BJ (cell line): Measurements from ENCODE around the gene GADD45G. TPM values are rescaled to one million over a fixed set of nuclear protein-coding genes. Genes with fewer than 3 reads are reported as not detected.

ENCODE experiments used
- CTCF ChIA-PET: fragments of 350-600 bp; formaldehyde crosslinking; extraction: SDS; loops from one replicate; lab custom pipeline; 2021; ENCODE audit warnings: antibody characterized with exemption, inconsistent platforms; lab: Yijun Ruan, JAX
- POLR2A ChIA-PET: fragments of 300-600 bp; sonication (Branson Sonifier 250); formaldehyde crosslinking; extraction: SDS; loops from one replicate; lab custom pipeline; 2021; ENCODE audit warnings: antibody characterized with exemption; lab: Charles Lee
- DNase-seq: peaks from one replicate; pipeline ENCODE4 v3.0.0-alpha.2; 2011; ENCODE audit warnings: low read depth
- H3K27me3 ChIP-seq: 2 replicates; pipeline ENCODE4 v1.6.0; 2011; ENCODE audit warnings: low read length; ENCODE audit not compliant: control insufficient read depth, insufficient read depth
- H3K36me3 ChIP-seq: 2 replicates; pipeline ENCODE4 v1.5.1; 2011; ENCODE audit warnings: low read length; ENCODE audit not compliant: control insufficient read depth, insufficient read depth
- H3K4me3 ChIP-seq: 2 replicates; pipeline ENCODE4 v1.5.1; 2011; ENCODE audit warnings: low read depth, mild to moderate bottlenecking, control low read depth, low read length
- CTCF ChIP-seq: IDR thresholded peaks from 2 replicates; pipeline ENCODE4 v1.5.1; 2011; ENCODE audit warnings: low read depth, mild to moderate bottlenecking, control low read depth, inconsistent platforms, low read length, moderate library complexity; ENCODE audit not compliant: insufficient read depth
- polyA minus RNA-seq: library from RNA; depleted of rRNA, polyadenylated mRNA; stranded (reverse); fragments of >200 nt; gene quantifications from 2 replicates; pipeline ENCODE4 v1.2.3, GENCODE V29; 2011; rRNA and poly(A)+ RNA removed
- polyA plus RNA-seq: library from polyadenylated mRNA; depleted of rRNA; stranded (reverse); fragments of >200 nt; gene quantifications from 2 replicates; pipeline ENCODE4 v1.2.3, GENCODE V29; 2011; rRNA removed

Gene GADD45G
- polyA plus RNA-seq (0.07 TPM in 1 of 2 replicates, not detected in the other), polyA minus RNA-seq (not detected in 2 replicates)

GRCh38 chr9:89604729-89605464 lies at the start of gene GADD45G:
Gene GADD45G (plus strand): TSS chr9:89605012. CDS start chr9:89605122, 110 bp downstream.
- H3K36me3 ChIP-seq: no peaks in the 10 kb centered on the region
- POLR2A ChIA-PET: interaction anchor here (0.5 kb wide), 1 partner anchor 398 kb away, joined by 3 read pairs; no protein-coding TSS in a partner anchor
- H3K4me3 ChIP-seq: peak within 1 kb of the TSS; percentile 44
- peaks cover 5% of the 10 kb centered on the region for H3K27me3 ChIP-seq
- TF ChIP-seq CTCF: no peak
- DNase-seq: no peak
- CTCF ChIA-PET: interaction anchor here (1.1 to 8.3 kb wide), 5 partner anchors 9 to 498 kb away, joined by 3 to 166 read pairs (median 4); no protein-coding TSS in a partner anchor

- ChIA-PET CTCF (interaction anchor here (1.1 to 1.4 kb wide), 3 partner anchors 7 to 48 kb away, joined by 3 to 4 read pairs (median 3); no protein-coding TSS in a partner anchor), POLR2A (no interaction called here)
These were observed 49.8 kb upstream of the GADD45G start for GRCh38 chr9:89555036-89555415.

GRCh38 chr9:89555451-89556375 lies 49.1 kb upstream of the GADD45G start:
- DNase-seq: no peak
- H3K27me3 ChIP-seq: peaks cover 6% of the 10 kb centered on the region
- ChIA-PET POLR2A (no interaction called here), CTCF (interaction anchor here (1.0 to 1.4 kb wide), 5 partner anchors 8 to 237 kb away, joined by 3 to 5 read pairs (median 3); no protein-coding TSS in a partner anchor)
- H3K36me3 ChIP-seq: no peaks in the 10 kb centered on the region
- TF ChIP-seq CTCF: no peak
- no peak overlapping the region for H3K4me3 ChIP-seq

More at GRCh38 chr9:89555036-89555415, 49.8 kb upstream of the GADD45G start:
- Histone ChIP-seq H3K4me3 (no peak overlapping the region), H3K36me3 (no peaks in the 10 kb centered on the region), H3K27me3 (peaks cover 6% of the 10 kb centered on the region)
- no peak for TF ChIP-seq CTCF
- no peak for DNase-seq

- Histone ChIP-seq H3K27me3 (peaks cover 6% of the 10 kb centered on the region), H3K4me3 (no peak overlapping the region), H3K36me3 (no peaks in the 10 kb centered on the region)
- POLR2A ChIA-PET: no interaction called here
- no peak for DNase-seq
- no peak for TF ChIP-seq CTCF
- CTCF ChIA-PET: interaction anchor here (2.0 kb wide), 1 partner anchor 9 kb away, joined by 6 read pairs; no protein-coding TSS in a partner anchor
These were observed 46.5 kb upstream of the GADD45G start for GRCh38 chr9:89558196-89558899.
